Activated CD8-positive, alpha-beta memory T cell treated with anti-CD3 and anti-CD28 coated beads for 48 hours (primary cell): ENCODE measurements around the gene ASIC5.
"Not testable (repeated sequence)": the region's sequence is repeated elsewhere in the genome, so short reads cannot be mapped to it uniquely, and the experiment has no call there.

Experiments
- DNase-seq, 3 experiments: peaks; one replicate each; pipeline ENCODE4 v3.0.0-alpha.2; 2020; ENCODE audit warnings: low read depth in 2 of 3, low spot score in 2 of 3

ASIC5 gene

DNA sequence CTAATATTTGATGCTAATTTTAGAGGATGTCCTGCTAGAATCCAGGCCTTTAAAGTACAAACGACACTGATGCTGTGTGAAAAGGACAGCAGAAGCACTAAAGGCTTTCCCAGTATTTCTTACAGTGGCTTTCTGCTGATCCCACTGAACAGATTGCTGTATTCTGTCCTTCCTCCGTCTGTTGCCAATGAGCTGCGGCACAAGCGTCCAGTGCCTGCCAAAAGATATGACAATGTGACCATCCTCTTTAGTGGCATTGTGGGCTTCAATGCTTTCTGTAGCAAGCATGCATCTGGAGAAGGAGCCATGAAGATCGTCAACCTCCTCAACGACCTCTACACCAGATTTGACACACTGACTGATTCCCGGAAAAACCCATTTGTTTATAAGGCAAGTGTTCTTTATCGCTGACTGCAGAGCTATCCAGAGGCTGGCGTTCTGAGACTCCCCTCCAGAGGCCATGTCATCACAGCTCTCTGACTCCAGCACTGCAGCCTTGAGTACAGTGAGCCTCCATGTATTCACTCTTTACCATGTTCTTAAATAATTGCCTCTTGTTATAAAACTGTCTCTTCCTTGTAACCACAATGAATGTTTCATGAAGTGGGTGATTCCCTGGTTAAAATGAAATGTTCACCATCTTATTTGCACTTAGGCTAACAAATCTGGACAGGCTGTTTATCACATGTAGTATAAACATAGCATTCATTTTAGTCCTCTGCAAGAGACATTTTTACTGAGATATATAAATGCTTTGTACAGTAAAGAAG, 63.7 kb downstream of the ASIC5 start:
- DNase-seq: no peak

DNA sequence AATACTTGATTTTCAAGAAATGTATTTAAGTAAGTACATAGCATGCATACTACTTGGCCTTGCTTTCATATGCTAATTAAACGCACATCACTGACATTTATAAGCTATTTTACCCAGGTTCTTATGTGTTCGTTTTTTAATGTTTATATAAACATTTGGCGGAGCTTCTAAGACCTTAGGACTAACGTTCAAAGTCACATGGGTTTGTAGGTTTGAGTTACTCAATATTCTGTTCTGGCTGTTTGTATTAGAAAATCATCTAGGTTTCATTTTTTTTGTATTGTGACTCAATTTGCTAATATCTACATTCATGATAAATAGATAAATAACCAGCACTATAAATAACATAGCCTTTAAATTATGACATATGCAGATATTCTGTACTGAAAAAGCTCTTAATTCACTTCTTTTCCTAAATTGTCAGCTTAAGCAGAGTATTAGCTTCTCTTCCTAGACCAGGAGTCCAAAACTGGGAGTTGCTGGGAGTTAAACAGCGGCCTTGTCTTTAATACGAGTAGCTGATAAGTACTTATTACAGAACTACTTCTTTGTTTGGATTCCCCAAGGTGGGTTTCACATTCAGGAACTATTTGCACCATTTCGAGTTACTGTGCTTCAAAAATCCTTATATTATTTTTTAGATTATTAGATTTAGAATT, 65.3 kb downstream of the ASIC5 start:
- no peak for DNase-seq

GRCh38 chr4:155799794-155800123, 66.3 kb downstream of the ASIC5 start:
- no peak for DNase-seq

GRCh38 chr4:155799116-155799793, 66.8 kb downstream of the ASIC5 start:
- no peak for DNase-seq

DNA sequence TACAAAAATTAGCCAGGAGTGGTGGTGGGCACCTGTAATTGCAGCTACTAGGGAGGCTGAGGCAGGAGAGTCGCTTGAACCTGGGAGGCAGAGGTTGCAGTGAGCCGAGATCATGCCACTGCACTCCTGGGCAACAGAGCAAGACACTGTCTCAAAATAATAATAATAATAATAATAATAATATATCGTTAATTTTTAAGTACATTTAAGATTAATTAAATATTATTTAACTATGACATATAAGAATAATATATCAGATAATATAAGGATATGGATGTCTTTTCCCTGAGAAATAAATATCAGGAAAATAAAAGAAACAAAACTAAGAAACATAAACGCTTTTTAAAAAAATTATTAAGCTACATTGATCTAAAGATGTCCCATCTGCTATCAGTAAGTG, 68.5 kb downstream of the ASIC5 start:
- DNase-seq: not testable (repeated sequence)

- DNase-seq: no peak
These were observed 70.1 kb downstream of the ASIC5 start for GRCh38 chr4:155795991-155796390.

- no peak for DNase-seq
These were observed 71.4 kb downstream of the ASIC5 start for GRCh38 chr4:155794589-155795236.

GRCh38 chr4:155789982-155790381, 76.1 kb downstream of the ASIC5 start:
- DNase-seq: no peak

- DNase-seq: no peak
These were observed 76.7 kb downstream of the ASIC5 start for GRCh38 chr4:155789391-155789790.

- DNase-seq: no peak
These were observed 78.9 kb downstream of the ASIC5 start for GRCh38 chr4:155787113-155787710.

GRCh38 chr4:155785828-155786227, 80.2 kb downstream of the ASIC5 start:
- DNase-seq: no peak

- DNase-seq: no peak
These were observed 81.4 kb downstream of the ASIC5 start for GRCh38 chr4:155784637-155785036.

GRCh38 chr4:155781249-155781831, 84.7 kb downstream of the ASIC5 start:
- DNase-seq: no peak

- no peak for DNase-seq
These were observed 85.3 kb downstream of the ASIC5 start for GRCh38 chr4:155780775-155781174.
